Measurements from ENCODE around the gene MAP2K2. TPM values are rescaled to one million over a fixed set of nuclear protein-coding genes. Genes with fewer than 3 reads are reported as not detected.

The MAP2K2 gene
- polyA plus RNA-seq, 1 experiment = 143 TPM

- H3K27me3 ChIP-seq (ENCODE audit: control insufficient read depth, insufficient read depth, low read length) = no peaks in the 10 kb centered on the region
- TF ChIP-seq CTCF (IDR thresholded peaks at IDR 0.05; ENCODE audit: insufficient read depth, low read depth, low read length) = no peak
- ChIA-PET CTCF (interaction anchor here (1.2 kb wide), 1 partner anchor 9 kb away, joined by 5 read pairs; no protein-coding TSS in a partner anchor), POLR2A (no interaction called here)
- no peak for DNase-seq (ENCODE audit: low read depth)
- H3K4me3 ChIP-seq (ENCODE audit: low read depth, low read length) = no peak overlapping the region
- H3K36me3 ChIP-seq (ENCODE audit: control insufficient read depth, insufficient read depth, low read length) = peaks cover 26% of the 10 kb centered on the region
Observed at GRCh38 chr19:4094761-4095487, 29.0 kb downstream of the MAP2K2 start.

DNA sequence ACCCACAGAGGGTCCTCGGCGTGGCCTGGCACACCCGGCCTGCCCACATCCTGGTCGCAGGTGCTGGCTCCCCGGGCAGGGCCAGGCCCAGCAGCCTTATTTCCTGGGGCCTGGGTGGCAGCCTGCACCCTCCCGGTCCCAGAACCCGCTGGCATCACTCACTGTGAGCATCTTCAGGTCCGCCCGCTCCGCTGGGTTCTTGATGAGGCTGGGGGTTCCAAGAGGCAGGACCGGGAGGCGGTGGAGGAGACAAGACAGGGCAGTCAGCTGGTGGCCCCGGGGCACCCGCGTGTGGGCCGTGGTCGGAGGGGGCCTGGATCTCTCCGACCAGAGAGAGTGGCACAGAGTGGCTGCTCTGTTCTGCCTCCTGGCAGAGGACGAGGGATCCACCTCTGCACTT lies 29.6 kb downstream of the MAP2K2 start:
- Histone ChIP-seq H3K36me3 (ENCODE audit: control insufficient read depth, insufficient read depth, low read length) (peaks cover 27% of the 10 kb centered on the region), H3K27me3 (ENCODE audit: control insufficient read depth, insufficient read depth, low read length) (no peaks in the 10 kb centered on the region), H3K4me3 (ENCODE audit: low read depth, low read length) (no peak overlapping the region)
- POLR2A ChIA-PET = no interaction called here
- CTCF ChIA-PET = no interaction called here
- TF ChIP-seq CTCF (IDR thresholded peaks at IDR 0.05; ENCODE audit: insufficient read depth, low read depth, low read length) = no peak
- DNase-seq (ENCODE audit: low read depth) = no peak

DNA sequence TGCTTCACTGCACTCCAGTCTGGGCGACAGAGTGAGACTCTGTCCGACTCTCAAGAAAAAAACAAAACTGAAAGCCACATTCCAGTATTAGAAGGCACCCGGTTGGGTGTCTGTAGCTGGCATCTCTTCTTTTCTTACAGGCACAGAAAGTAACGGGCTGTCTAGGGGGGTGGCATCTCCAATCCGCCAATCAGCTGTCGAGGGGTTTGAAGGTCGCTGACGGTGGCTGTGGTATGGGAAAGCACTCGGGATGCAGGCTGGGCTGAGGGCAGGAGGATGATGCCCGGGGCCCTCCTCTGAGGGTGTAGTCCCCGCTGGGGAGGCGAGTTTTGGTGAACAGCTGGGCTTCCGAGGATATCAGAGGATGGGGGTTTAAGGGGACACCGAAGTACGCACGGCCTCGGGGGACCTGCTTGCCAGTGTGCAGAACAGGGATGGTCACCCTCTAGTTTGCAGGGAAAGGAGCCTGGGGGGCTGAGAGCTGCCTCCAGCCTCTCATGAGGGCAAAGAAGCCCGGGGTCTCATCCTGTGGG lies 30.2 kb downstream of the MAP2K2 start:
- Histone ChIP-seq H3K36me3 (ENCODE audit: control insufficient read depth, insufficient read depth, low read length) (peaks cover 28% of the 10 kb centered on the region), H3K27me3 (ENCODE audit: control insufficient read depth, insufficient read depth, low read length) (no peaks in the 10 kb centered on the region), H3K4me3 (ENCODE audit: low read depth, low read length) (no peak overlapping the region)
- no peak for TF ChIP-seq CTCF (IDR thresholded peaks at IDR 0.05; ENCODE audit: insufficient read depth, low read depth, low read length)
- no peak for DNase-seq (ENCODE audit: low read depth)
- POLR2A ChIA-PET = no interaction called here
- CTCF ChIA-PET = no interaction called here

DNA sequence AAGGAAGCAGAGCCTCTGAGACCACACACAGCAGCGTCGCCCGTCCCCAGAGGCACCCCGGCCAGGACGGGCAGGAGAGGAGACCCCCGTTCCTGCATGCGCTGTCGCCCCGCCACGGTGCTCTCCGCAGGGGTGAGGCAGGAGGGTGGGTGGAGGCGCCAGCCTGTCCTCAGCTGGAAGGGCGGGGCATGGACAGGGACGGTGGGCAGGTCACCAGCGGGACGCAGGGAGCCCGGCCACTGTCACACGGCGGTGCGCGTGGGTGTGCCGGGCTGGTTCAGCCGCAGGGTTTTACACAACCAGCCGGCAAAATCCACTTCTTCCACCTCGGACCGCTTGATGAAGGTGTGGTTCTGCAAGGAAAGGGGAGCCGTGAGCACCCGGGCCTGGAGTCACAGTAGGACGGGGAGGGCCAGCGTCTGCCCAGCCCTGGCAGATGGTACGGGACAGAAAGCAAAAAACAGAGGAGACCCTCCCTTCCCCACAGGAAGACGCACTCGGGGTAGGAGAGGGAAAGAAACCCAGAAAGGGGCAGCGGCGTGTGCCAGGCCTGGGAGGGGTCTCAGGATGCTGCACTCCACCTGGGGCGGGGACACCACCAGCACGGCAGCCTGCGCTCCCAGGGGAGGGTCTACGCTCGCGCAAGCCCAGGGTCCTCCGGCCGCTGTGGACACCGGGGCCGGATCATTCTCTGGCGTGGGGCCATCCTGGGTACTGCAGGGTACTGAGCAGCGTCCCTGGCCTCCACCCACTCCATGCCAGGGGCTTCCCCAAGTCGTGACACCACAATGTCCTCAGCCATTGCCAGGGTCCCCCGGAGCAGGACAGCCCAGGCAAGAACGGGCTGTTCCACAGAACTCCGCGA lies 33.3 kb downstream of the MAP2K2 start:
- no peak for TF ChIP-seq CTCF (IDR thresholded peaks at IDR 0.05; ENCODE audit: insufficient read depth, low read depth, low read length)
- peaks cover 19% of the 10 kb centered on the region for H3K36me3 ChIP-seq (ENCODE audit: control insufficient read depth, insufficient read depth, low read length)
- H3K4me3 ChIP-seq (ENCODE audit: low read depth, low read length) = no peak overlapping the region
- POLR2A ChIA-PET = no interaction called here
- CTCF ChIA-PET = no interaction called here
- DNase-seq (ENCODE audit: low read depth) = no peak
- no peaks in the 10 kb centered on the region for H3K27me3 ChIP-seq (ENCODE audit: control insufficient read depth, insufficient read depth, low read length)

DNA sequence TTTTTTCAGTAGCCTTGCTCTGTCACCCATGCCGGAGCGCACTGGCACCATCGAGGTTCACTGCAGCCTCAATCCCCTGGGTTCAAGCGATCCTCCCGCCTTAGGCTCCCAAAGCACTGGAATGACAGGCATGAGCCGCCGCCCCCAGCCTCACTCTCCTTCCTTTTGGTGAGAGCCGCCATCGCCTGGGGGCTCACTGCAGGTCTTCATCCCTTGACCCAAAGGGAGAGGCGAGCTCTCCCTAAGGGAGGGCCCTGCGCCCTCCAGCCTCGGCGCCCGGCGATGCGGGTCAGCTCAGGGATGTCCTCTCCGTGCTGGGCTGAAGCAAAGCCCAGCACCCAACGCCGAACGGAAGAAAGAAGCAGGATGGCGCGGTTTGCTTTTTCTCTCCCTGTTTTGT lies 34.0 kb downstream of the MAP2K2 start:
- DNase-seq (ENCODE audit: low read depth) = no peak
- peaks cover 17% of the 10 kb centered on the region for H3K36me3 ChIP-seq (ENCODE audit: control insufficient read depth, insufficient read depth, low read length)
- no peaks in the 10 kb centered on the region for H3K27me3 ChIP-seq (ENCODE audit: control insufficient read depth, insufficient read depth, low read length)
- TF ChIP-seq CTCF (IDR thresholded peaks at IDR 0.05; ENCODE audit: insufficient read depth, low read depth, low read length) = no peak
- H3K4me3 ChIP-seq (ENCODE audit: low read depth, low read length) = no peak overlapping the region
- ChIA-PET POLR2A (no interaction called here), CTCF (interaction anchor here (0.7 kb wide), 1 partner anchor 41 kb away, joined by 3 read pairs; no protein-coding TSS in a partner anchor)
